HG02943 (cell line): Measurements from ENCODE around the gene SMPD3.

Experiments used
- ATAC-seq: cut with Tn5 transposase; IDR thresholded peaks from one replicate; pipeline ENCODE4 v1.9.1; 2021; ENCODE audit warnings: mild to moderate bottlenecking, low read depth, moderate library complexity; ENCODE audit not compliant: unreplicated experiment

SMPD3 gene

GRCh38 chr16:68408428-68408827 lies 39.9 kb downstream of the SMPD3 start:
- ATAC-seq: no peak

GRCh38 chr16:68406458-68407152 lies 41.7 kb downstream of the SMPD3 start:
- ATAC-seq: no peak

- no peak for ATAC-seq
Measured at GRCh38 chr16:68404736-68405345, 43.5 kb downstream of the SMPD3 start.

- no peak for ATAC-seq
Measured at GRCh38 chr16:68403704-68404103, 44.6 kb downstream of the SMPD3 start.

- no peak for ATAC-seq
Measured at GRCh38 chr16:68403177-68403576, 45.1 kb downstream of the SMPD3 start.

- no peak for ATAC-seq
Measured at GRCh38 chr16:68402748-68403040, 45.6 kb downstream of the SMPD3 start.

- no peak for ATAC-seq
Measured at GRCh38 chr16:68401871-68402747, 46.2 kb downstream of the SMPD3 start.

GRCh38 chr16:68400924-68401460 lies 47.3 kb downstream of the SMPD3 start:
- no peak for ATAC-seq

GRCh38 chr16:68400083-68400923 lies 48.0 kb downstream of the SMPD3 start:
- no peak for ATAC-seq

- no peak for ATAC-seq
Measured at GRCh38 chr16:68399456-68399855, 48.9 kb downstream of the SMPD3 start.

- no peak for ATAC-seq
Measured at GRCh38 chr16:68397710-68398201, 50.6 kb downstream of the SMPD3 start.

- ATAC-seq: no peak
Measured at GRCh38 chr16:68396481-68396880, 51.8 kb downstream of the SMPD3 start.

- no peak for ATAC-seq
Measured at GRCh38 chr16:68395815-68396214, 52.5 kb downstream of the SMPD3 start.

GRCh38 chr16:68395167-68395786 lies 53.0 kb downstream of the SMPD3 start:
- no peak for ATAC-seq

GRCh38 chr16:68393333-68393732 lies 55.0 kb downstream of the SMPD3 start:
- no peak for ATAC-seq

- no peak for ATAC-seq
Measured at GRCh38 chr16:68389750-68390371, 58.4 kb downstream of the SMPD3 start.

- no peak for ATAC-seq
Measured at GRCh38 chr16:68389006-68389405, 59.3 kb downstream of the SMPD3 start.

- ATAC-seq: no peak
Measured at GRCh38 chr16:68388124-68388523, 60.2 kb downstream of the SMPD3 start.

GRCh38 chr16:68387301-68387700 lies 61.0 kb downstream of the SMPD3 start:
- no peak for ATAC-seq
